Peyer's patch (tissue), 4 donors: ENCODE measurements around the gene NAV2. TPM values are rescaled to one million over a fixed set of nuclear protein-coding genes. Genes with fewer than 3 reads are reported as not detected.

Source experiments
- DNase-seq, 3 donors: peaks; one replicate each; pipeline ENCODE4 v3.0.0-alpha.2; 2017 to 2019
- H3K27ac ChIP-seq, 4 donors: fragments of 200-600 bp; sonication (generic); one replicate each; pipeline ENCODE4 v1.5.1; 2016 to 2019
- H3K27me3 ChIP-seq, 2 donors: fragments of 200-600 bp; sonication (generic); one replicate each; pipeline ENCODE4 v1.5.1; 2019
- H3K36me3 ChIP-seq, 3 donors: fragments of 200-600 bp; sonication (generic); one replicate each; pipeline ENCODE4 v1.5.1; 2016 to 2019
- H3K4me1 ChIP-seq, 4 donors: fragments of 200-600 bp; sonication (generic); one replicate each; pipeline ENCODE4 v1.5.1; 2016 to 2019
- H3K4me3 ChIP-seq, 4 donors: fragments of 200-600 bp; sonication (generic); 1 replicate in 3 of 4; 2 replicates in 1 of 4; pipeline ENCODE4 v1.5.1; 2016 to 2019; ENCODE audit warnings: mild to moderate bottlenecking in 1 of 4
- H3K9me3 ChIP-seq, 4 donors: fragments of 200-600 bp; sonication (generic); one replicate each; pipeline ENCODE4 v1.5.1; 2016 to 2019; ENCODE audit warnings: mild to moderate bottlenecking in 1 of 4
- POLR2A ChIP-seq, 2 donors: fragments of 450-650 bp; IDR thresholded peaks; one replicate each; pipeline ENCODE4 v1.5.1; 2017; ENCODE audit warnings: antibody characterized with exemption in 2 of 2, mild to moderate bottlenecking in 2 of 2, moderate library complexity in 2 of 2
- total RNA-seq, 4 donors: library from RNA; depleted of rRNA; stranded (reverse); fragments of >200 nt; gene quantifications; one replicate each; pipeline ENCODE4 v1.1.0, GENCODE V29; 2016
- TF ChIP-seq, protein P1 (sequence below), 6 experiments: fragments of 450-650 bp in 4 of 6; fragments of 200-600 bp in 2 of 6; sonication (generic) in 1 of 6; IDR thresholded peaks; one replicate each; pipeline ENCODE4 v1.5.1; 2017 to 2019; ENCODE audit warnings: antibody characterized with exemption in 6 of 6, mild to moderate bottlenecking in 3 of 6, moderate library complexity in 1 of 6

The NAV2 gene
- total RNA-seq, 4 donors from 2014 or later, result 6.0 to 48.7 (median 20.1) TPM

DNA sequence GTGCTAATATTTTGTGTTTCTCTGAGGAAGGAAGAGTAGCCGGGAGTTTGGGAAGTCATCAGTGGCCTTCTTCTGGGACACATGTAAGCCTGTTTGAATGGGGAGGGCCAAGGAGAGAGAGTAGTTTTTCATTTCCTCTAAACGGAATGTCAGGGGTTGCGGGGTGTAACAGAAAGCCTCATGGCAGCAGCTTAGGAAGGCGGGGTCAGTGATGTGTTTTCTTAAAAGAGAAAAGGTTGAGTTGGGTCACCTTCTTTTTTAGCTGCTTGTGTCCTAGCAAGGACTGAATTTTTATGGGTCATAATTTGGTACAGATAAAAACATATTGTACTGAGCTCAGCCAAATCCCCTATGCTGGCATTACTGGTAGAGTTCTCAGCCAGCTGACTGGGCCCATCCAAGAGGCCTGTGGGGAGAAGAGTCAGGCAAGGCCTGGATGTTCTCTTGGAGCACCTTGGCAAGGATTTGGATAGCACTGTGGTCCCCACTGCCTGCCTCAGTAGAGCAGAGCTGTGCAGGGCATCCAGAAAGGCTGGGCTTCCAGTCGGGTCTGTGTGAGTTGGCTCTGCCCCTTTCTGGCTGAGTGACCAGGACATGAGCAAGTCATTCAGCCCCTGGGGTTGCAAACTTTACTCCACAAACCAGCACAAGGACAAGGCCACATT, 29.4 kb upstream of the NAV2 start:
- peak overlapping the region in 2 of 4 donors; percentile 27 to 53 for H3K27ac ChIP-seq
- no peak overlapping the region for H3K4me3 ChIP-seq
- H3K36me3 ChIP-seq, result no peaks in the 10 kb centered on the region
- TF ChIP-seq, protein P1, sequence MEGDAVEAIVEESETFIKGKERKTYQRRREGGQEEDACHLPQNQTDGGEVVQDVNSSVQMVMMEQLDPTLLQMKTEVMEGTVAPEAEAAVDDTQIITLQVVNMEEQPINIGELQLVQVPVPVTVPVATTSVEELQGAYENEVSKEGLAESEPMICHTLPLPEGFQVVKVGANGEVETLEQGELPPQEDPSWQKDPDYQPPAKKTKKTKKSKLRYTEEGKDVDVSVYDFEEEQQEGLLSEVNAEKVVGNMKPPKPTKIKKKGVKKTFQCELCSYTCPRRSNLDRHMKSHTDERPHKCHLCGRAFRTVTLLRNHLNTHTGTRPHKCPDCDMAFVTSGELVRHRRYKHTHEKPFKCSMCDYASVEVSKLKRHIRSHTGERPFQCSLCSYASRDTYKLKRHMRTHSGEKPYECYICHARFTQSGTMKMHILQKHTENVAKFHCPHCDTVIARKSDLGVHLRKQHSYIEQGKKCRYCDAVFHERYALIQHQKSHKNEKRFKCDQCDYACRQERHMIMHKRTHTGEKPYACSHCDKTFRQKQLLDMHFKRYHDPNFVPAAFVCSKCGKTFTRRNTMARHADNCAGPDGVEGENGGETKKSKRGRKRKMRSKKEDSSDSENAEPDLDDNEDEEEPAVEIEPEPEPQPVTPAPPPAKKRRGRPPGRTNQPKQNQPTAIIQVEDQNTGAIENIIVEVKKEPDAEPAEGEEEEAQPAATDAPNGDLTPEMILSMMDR (IDR thresholded peaks at IDR 0.05), result no peak
- no peak for TF ChIP-seq POLR2A (IDR thresholded peaks at IDR 0.05)
- no peak for DNase-seq
- no peaks in the 10 kb centered on the region for H3K4me1 ChIP-seq
- no peaks in the 10 kb centered on the region for H3K27me3 ChIP-seq
- H3K9me3 ChIP-seq, result no peaks in the 10 kb centered on the region

DNA sequence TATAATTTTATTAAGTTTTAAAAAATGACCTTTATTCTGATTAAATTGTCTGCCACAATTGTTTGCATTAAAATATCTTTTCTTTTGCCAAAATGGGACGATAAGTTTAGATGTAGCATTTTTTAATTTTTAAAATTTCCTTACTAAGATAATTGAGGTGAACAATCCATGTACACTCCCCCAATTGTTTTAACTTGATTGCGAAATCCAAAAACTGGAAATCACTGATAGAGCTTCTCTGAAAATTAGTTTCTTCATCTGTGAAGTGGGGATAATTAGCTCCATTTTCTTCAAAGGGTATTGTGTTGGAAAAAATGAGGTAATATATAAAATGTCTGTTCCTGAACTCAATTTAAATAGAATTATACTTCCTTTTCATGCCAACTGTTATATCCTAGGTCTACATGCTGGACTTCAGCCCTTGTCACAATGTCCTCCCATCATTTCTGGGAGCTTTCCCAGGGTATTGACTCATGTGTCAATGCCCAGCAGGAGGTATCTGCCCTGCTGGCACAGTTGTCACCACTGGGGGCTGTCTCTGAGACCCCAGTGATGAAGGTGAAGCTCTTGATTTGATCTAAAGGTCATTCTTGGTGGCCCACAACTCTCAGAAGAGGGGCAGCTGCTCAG, 28.7 kb upstream of the NAV2 start:
- H3K27me3 ChIP-seq, result no peaks in the 10 kb centered on the region
- no peaks in the 10 kb centered on the region for H3K4me1 ChIP-seq
- no peaks in the 10 kb centered on the region for H3K36me3 ChIP-seq
- peak overlapping the region in 1 of 4 donors; percentile 53 for H3K27ac ChIP-seq
- TF ChIP-seq, protein P1 (IDR thresholded peaks at IDR 0.05), result no peak
- no peak for TF ChIP-seq POLR2A (IDR thresholded peaks at IDR 0.05)
- H3K9me3 ChIP-seq, result no peaks in the 10 kb centered on the region
- H3K4me3 ChIP-seq, result no peak overlapping the region
- DNase-seq, result no peak

DNA sequence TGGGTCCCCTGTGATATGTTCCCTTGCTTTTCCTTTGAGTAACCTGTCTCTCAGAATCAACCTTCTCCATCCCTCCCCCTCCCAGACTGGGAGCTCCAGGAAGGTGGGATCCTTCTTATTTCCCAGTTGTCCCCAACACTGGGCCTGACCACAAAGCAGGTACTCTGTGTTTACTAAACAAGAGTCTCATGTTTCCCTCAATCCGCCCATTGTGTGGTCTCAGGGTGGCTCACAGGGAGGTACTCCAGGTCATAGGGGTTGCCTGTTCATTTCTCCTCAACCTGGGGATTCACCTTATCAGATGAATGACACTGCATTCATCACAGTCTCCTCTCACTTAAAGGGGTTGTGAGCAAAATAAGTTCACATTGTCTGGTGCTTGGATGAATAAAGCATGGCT, 26.4 kb upstream of the NAV2 start:
- H3K27ac ChIP-seq, result no peak overlapping the region
- DNase-seq, result no peak
- TF ChIP-seq, protein P1 (IDR thresholded peaks at IDR 0.05), result no peak
- no peak for TF ChIP-seq POLR2A (IDR thresholded peaks at IDR 0.05)
- H3K4me1 ChIP-seq, result no peaks in the 10 kb centered on the region
- no peak overlapping the region for H3K4me3 ChIP-seq
- no peaks in the 10 kb centered on the region for H3K9me3 ChIP-seq
- no peaks in the 10 kb centered on the region for H3K36me3 ChIP-seq
- no peaks in the 10 kb centered on the region for H3K27me3 ChIP-seq

DNA sequence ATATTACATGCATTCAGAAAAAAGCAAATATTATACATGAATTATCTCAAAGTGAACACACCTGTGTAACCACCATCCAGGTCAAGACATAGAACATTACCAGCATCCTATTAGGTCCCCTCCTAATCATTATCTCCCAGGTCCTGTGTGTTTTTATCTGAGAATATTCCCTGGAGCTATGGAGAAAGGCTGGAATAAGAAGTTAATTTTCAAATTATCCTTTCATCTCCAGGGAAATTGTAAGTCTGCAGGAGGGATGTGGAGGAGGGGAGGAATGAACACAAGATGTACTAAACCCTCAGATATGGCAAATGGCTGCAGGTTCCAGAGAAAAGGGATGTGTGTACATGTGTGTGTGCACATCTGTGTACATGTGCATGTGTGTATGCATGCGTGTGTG, 25.2 kb upstream of the NAV2 start:
- Histone ChIP-seq H3K27me3 (no peaks in the 10 kb centered on the region), H3K4me3 (no peak overlapping the region), H3K36me3 (no peaks in the 10 kb centered on the region), H3K4me1 (no peaks in the 10 kb centered on the region), H3K9me3 (no peaks in the 10 kb centered on the region), H3K27ac (no peak overlapping the region)
- TF ChIP-seq, protein P1 (IDR thresholded peaks at IDR 0.05), result no peak
- TF ChIP-seq POLR2A (IDR thresholded peaks at IDR 0.05), result no peak
- no peak for DNase-seq

DNA sequence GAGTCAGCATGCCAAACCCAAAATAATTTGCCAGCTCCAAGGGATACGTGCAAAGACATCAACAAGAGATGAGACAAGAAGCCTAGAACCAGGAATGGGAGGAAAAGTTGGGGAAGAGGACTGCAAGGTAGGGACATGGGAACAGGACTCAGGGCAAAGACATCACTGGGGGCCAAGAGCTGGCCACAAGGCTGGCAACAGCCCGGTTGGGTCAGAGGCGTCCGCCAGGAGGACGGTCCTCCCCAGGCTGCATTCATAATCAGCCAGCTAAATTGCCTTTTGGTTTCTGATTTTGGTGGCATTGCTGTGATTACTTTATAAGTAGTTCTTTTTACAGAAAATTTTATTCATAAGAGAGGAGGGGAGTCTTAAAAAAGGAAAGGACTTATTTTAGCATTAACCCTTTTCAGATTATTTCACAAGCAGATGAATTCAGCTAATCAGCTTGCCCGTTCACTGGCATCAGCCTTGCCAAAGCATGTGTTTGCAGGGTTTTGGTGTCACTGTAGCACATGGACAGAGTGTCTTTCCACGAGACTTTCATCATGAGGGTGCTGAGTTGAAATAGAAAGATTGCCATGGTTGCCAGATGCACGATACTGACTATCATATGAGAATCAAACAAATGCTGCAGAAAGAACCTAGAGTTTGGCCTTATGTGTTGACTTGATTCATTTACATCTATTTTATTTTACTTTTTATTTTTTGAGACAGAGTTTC, 23.2 kb upstream of the NAV2 start:
- H3K4me1 ChIP-seq, result no peaks in the 10 kb centered on the region
- no peak for DNase-seq
- TF ChIP-seq, protein P1 (IDR thresholded peaks at IDR 0.05), result no peak
- no peak for TF ChIP-seq POLR2A (IDR thresholded peaks at IDR 0.05)
- no peak overlapping the region for H3K27ac ChIP-seq
- no peak overlapping the region for H3K4me3 ChIP-seq
- no peaks in the 10 kb centered on the region for H3K9me3 ChIP-seq
- no peaks in the 10 kb centered on the region for H3K27me3 ChIP-seq
- no peaks in the 10 kb centered on the region for H3K36me3 ChIP-seq
